GM18520 (cell line): ENCODE data around the gene TBPL1.
"Not testable (repeated sequence)": the region's sequence is repeated elsewhere in the genome, so short reads cannot be mapped to it uniquely, and the experiment has no call there.

Source experiments
- ATAC-seq: cut with Tn5 transposase; IDR thresholded peaks from one replicate; pipeline ENCODE4 v1.9.1; 2021; ENCODE audit not compliant: unreplicated experiment

Gene TBPL1

GRCh38 chr6:133953634-133954415 lies 801 bp downstream of the TBPL1 start:
- no peak for ATAC-seq

GRCh38 chr6:133954657-133955576 lies 1.9 kb downstream of the TBPL1 start:
- ATAC-seq, result no peak

GRCh38 chr6:133955582-133956415 lies 2.8 kb downstream of the TBPL1 start:
- ATAC-seq, result no peak

GRCh38 chr6:133956416-133957049 lies 3.5 kb downstream of the TBPL1 start:
- no peak for ATAC-seq

- no peak for ATAC-seq
Measured at GRCh38 chr6:133957227-133957626, 4.2 kb downstream of the TBPL1 start.

GRCh38 chr6:133957780-133958242 lies 4.8 kb downstream of the TBPL1 start:
- no peak for ATAC-seq

- ATAC-seq, result no peak
Measured at GRCh38 chr6:133958791-133959190, 5.8 kb downstream of the TBPL1 start.

GRCh38 chr6:133959667-133960368 lies 6.8 kb downstream of the TBPL1 start:
- no peak for ATAC-seq

- no peak for ATAC-seq
Measured at GRCh38 chr6:133961831-133962230, 8.8 kb downstream of the TBPL1 start.

GRCh38 chr6:133964052-133964451 lies 11.0 kb downstream of the TBPL1 start:
- no peak for ATAC-seq

- ATAC-seq, result no peak
Measured at GRCh38 chr6:133964702-133965101, 11.7 kb downstream of the TBPL1 start.

GRCh38 chr6:133965817-133966360 lies 12.9 kb downstream of the TBPL1 start:
- no peak for ATAC-seq

GRCh38 chr6:133966654-133967329 lies 13.8 kb downstream of the TBPL1 start:
- peak; percentile 74 for ATAC-seq

- ATAC-seq, result no peak
Measured at GRCh38 chr6:133967347-133967746, 14.3 kb downstream of the TBPL1 start.

- not testable (repeated sequence) for ATAC-seq
Measured at GRCh38 chr6:133967835-133968234, 14.8 kb downstream of the TBPL1 start.

GRCh38 chr6:133969285-133969920 lies 16.4 kb downstream of the TBPL1 start:
- no peak for ATAC-seq

GRCh38 chr6:133969921-133970295 lies 16.9 kb downstream of the TBPL1 start:
- ATAC-seq, result no peak

GRCh38 chr6:133971861-133972260 lies 18.8 kb downstream of the TBPL1 start:
- ATAC-seq, result no peak

- ATAC-seq, result no peak
Measured at GRCh38 chr6:133972388-133972787, 19.4 kb downstream of the TBPL1 start.
